ENCODE data around the gene MACROD2.
"Not testable (repeated sequence)": the region's sequence is repeated elsewhere in the genome, so short reads cannot be mapped to it uniquely, and the experiment has no call there.

MACROD2 gene

DNA sequence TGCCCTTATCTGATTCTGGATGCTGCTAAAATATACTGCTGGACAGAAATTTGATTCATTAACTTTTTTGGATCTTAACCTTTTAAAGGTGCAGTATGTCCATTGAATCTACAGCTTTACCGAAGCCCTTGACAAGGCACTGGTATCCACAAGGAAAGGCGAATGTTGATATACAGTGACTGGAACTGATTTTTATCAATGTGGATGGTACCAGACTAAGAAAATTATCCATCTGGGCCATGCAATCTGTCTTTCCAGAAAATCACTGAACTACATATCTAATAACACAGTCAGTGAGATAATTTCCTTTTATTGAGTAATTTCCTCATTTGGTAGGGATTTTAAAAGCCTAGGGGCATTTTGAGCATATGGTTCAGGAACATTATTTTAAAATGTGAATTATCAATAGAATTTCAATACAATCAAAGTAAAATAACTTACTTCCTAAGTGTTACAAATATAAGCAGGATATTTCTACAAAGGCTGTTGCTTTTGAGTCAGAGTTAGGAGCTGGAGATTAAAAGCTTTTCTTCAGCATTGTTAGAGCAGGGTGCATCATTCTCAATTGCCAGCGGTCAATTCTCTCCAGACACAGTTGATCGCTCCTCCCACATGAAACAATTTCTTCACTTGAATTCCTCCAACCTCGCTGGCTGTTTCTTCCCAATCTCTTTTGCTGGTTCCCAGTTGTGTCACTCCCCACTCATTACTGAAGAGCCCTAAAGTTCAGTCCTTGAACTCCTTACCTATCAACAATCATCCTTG lies 927.4 kb downstream of the MACROD2 start:
- Histone ChIP-seq H3K9ac (ENCODE audit: low read depth, low read length) (no peak overlapping the region), H3K36me3 (ENCODE audit: control insufficient read depth, insufficient read depth, low read length) (no peaks in the 10 kb centered on the region), H3K4me3 (ENCODE audit: low read depth, low read length) (no peak overlapping the region), H3K27me3 (ENCODE audit: control insufficient read depth, insufficient read depth, low read length) (no peaks in the 10 kb centered on the region), H3K4me1 (ENCODE audit: control insufficient read depth, insufficient read depth, low read length) (peaks cover 22% of the 10 kb centered on the region), H3K9me3 (ENCODE audit: control insufficient read depth, insufficient read depth, low read length) (no peaks in the 10 kb centered on the region)

- peaks cover 13% of the 10 kb centered on the region for H3K4me1 ChIP-seq (ENCODE audit: control insufficient read depth, insufficient read depth, low read length)
- no peaks in the 10 kb centered on the region for H3K27me3 ChIP-seq (ENCODE audit: control insufficient read depth, insufficient read depth, low read length)
- no peaks in the 10 kb centered on the region for H3K9me3 ChIP-seq (ENCODE audit: control insufficient read depth, insufficient read depth, low read length)
- no peak overlapping the region for H3K4me3 ChIP-seq (ENCODE audit: low read depth, low read length)
- no peaks in the 10 kb centered on the region for H3K36me3 ChIP-seq (ENCODE audit: control insufficient read depth, insufficient read depth, low read length)
- H3K9ac ChIP-seq (ENCODE audit: low read depth, low read length), result no peak overlapping the region
Observed at GRCh38 chr20:14924433-14924832, 929.1 kb downstream of the MACROD2 start.

GRCh38 chr20:14925300-14925699 lies 930.0 kb downstream of the MACROD2 start:
- Histone ChIP-seq H3K9ac (ENCODE audit: low read depth, low read length) (no peak overlapping the region), H3K27me3 (ENCODE audit: control insufficient read depth, insufficient read depth, low read length) (no peaks in the 10 kb centered on the region), H3K4me1 (ENCODE audit: control insufficient read depth, insufficient read depth, low read length) (peaks cover 7% of the 10 kb centered on the region), H3K9me3 (ENCODE audit: control insufficient read depth, insufficient read depth, low read length) (no peaks in the 10 kb centered on the region), H3K4me3 (ENCODE audit: low read depth, low read length) (no peak overlapping the region), H3K36me3 (ENCODE audit: control insufficient read depth, insufficient read depth, low read length) (no peaks in the 10 kb centered on the region)

GRCh38 chr20:14926436-14926835 lies 931.1 kb downstream of the MACROD2 start:
- H3K9ac ChIP-seq (ENCODE audit: low read depth, low read length); H3K4me1 ChIP-seq (ENCODE audit: control insufficient read depth, insufficient read depth, low read length); H3K36me3 ChIP-seq (ENCODE audit: control insufficient read depth, insufficient read depth, low read length); H3K9me3 ChIP-seq (ENCODE audit: control insufficient read depth, insufficient read depth, low read length); H3K27me3 ChIP-seq (ENCODE audit: control insufficient read depth, insufficient read depth, low read length); H3K4me3 ChIP-seq (ENCODE audit: low read depth, low read length): not testable (repeated sequence)

DNA sequence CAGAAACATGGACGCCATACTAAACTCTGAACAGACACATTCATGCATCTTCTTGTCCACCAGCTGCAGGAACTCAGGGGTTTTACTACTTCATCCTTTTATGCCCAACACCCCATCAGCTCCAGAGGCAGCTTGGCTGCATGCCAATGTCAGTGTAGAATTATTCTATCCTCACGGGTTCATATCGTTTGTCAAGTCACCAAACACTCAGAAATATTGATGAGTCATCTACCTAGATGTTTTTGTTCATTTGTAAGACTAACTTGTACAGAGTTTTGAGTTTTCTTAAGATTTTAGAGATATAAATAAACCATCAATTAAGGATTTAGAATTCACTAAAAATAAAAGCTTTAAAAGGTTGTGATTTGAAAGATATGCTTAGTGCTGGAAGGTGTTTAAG lies 932.8 kb downstream of the MACROD2 start:
- Histone ChIP-seq H3K27me3 (ENCODE audit: control insufficient read depth, insufficient read depth, low read length) (no peaks in the 10 kb centered on the region), H3K36me3 (ENCODE audit: control insufficient read depth, insufficient read depth, low read length) (no peaks in the 10 kb centered on the region), H3K4me3 (ENCODE audit: low read depth, low read length) (no peak overlapping the region), H3K4me1 (ENCODE audit: control insufficient read depth, insufficient read depth, low read length) (peaks cover 4% of the 10 kb centered on the region), H3K9ac (ENCODE audit: low read depth, low read length) (no peak overlapping the region), H3K9me3 (ENCODE audit: control insufficient read depth, insufficient read depth, low read length) (no peaks in the 10 kb centered on the region)

DNA sequence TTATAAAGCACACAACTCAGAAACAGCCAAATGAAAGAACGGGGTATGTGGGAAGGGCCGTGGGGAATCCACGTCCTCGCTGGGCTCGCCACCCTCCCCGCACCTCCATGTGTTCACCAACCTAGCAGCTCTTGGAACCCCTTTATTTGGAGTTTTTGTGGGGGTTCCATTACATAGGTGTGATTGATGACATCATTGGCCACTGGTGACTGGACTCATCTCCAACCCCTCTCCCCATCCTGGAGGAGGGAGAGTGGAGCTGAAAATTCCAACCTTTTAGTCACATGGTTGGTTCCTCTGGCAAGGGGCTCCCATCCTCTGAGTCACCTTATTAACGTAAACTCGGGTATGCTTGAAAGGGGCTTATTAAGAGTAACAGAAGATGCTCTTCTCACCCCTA lies 934.1 kb downstream of the MACROD2 start:
- Histone ChIP-seq H3K27me3 (ENCODE audit: control insufficient read depth, insufficient read depth, low read length) (no peaks in the 10 kb centered on the region), H3K4me3 (ENCODE audit: low read depth, low read length) (no peak overlapping the region), H3K9ac (ENCODE audit: low read depth, low read length) (no peak overlapping the region), H3K9me3 (ENCODE audit: control insufficient read depth, insufficient read depth, low read length) (no peaks in the 10 kb centered on the region), H3K36me3 (ENCODE audit: control insufficient read depth, insufficient read depth, low read length) (no peaks in the 10 kb centered on the region), H3K4me1 (ENCODE audit: control insufficient read depth, insufficient read depth, low read length) (no peaks in the 10 kb centered on the region)

- no peak overlapping the region for H3K4me3 ChIP-seq (ENCODE audit: low read depth, low read length)
- H3K9me3 ChIP-seq (ENCODE audit: control insufficient read depth, insufficient read depth, low read length), result no peaks in the 10 kb centered on the region
- no peak overlapping the region for H3K9ac ChIP-seq (ENCODE audit: low read depth, low read length)
- H3K4me1 ChIP-seq (ENCODE audit: control insufficient read depth, insufficient read depth, low read length), result no peaks in the 10 kb centered on the region
- no peaks in the 10 kb centered on the region for H3K36me3 ChIP-seq (ENCODE audit: control insufficient read depth, insufficient read depth, low read length)
- no peaks in the 10 kb centered on the region for H3K27me3 ChIP-seq (ENCODE audit: control insufficient read depth, insufficient read depth, low read length)
Observed at GRCh38 chr20:14932040-14932439, 936.7 kb downstream of the MACROD2 start.

- no peaks in the 10 kb centered on the region for H3K27me3 ChIP-seq (ENCODE audit: control insufficient read depth, insufficient read depth, low read length)
- no peaks in the 10 kb centered on the region for H3K9me3 ChIP-seq (ENCODE audit: control insufficient read depth, insufficient read depth, low read length)
- no peak overlapping the region for H3K9ac ChIP-seq (ENCODE audit: low read depth, low read length)
- no peaks in the 10 kb centered on the region for H3K4me1 ChIP-seq (ENCODE audit: control insufficient read depth, insufficient read depth, low read length)
- no peaks in the 10 kb centered on the region for H3K36me3 ChIP-seq (ENCODE audit: control insufficient read depth, insufficient read depth, low read length)
- H3K4me3 ChIP-seq (ENCODE audit: low read depth, low read length), result no peak overlapping the region
Observed at GRCh38 chr20:14935285-14935684, 940.0 kb downstream of the MACROD2 start.

- Histone ChIP-seq H3K4me1 (ENCODE audit: control insufficient read depth, insufficient read depth, low read length) (no peaks in the 10 kb centered on the region), H3K36me3 (ENCODE audit: control insufficient read depth, insufficient read depth, low read length) (no peaks in the 10 kb centered on the region), H3K27me3 (ENCODE audit: control insufficient read depth, insufficient read depth, low read length) (no peaks in the 10 kb centered on the region), H3K4me3 (ENCODE audit: low read depth, low read length) (no peak overlapping the region), H3K9ac (ENCODE audit: low read depth, low read length) (no peak overlapping the region), H3K9me3 (ENCODE audit: control insufficient read depth, insufficient read depth, low read length) (no peaks in the 10 kb centered on the region)
Observed at GRCh38 chr20:14937021-14937420, 941.7 kb downstream of the MACROD2 start.

DNA sequence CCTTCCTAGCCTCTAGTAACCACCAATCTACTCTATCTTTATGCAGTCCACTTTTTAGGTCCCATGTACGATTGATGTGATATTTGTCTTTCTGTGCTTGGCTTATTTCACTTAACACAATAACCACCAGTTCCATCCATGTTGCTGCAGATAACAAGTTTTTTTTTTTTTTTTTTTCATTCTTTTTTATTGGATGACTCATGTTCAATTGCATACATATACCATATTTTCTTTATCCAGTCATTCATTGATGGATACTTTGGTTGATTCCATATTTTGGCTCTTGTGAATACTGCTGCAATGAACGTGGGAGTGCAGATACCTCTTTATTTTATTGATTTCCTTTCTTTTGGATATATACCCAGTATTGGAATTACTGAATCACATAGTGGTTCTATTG lies 942.5 kb downstream of the MACROD2 start:
- H3K4me1 ChIP-seq (ENCODE audit: control insufficient read depth, insufficient read depth, low read length), result peaks cover 5% of the 10 kb centered on the region
- H3K36me3 ChIP-seq (ENCODE audit: control insufficient read depth, insufficient read depth, low read length), result no peaks in the 10 kb centered on the region
- no peak overlapping the region for H3K9ac ChIP-seq (ENCODE audit: low read depth, low read length)
- H3K27me3 ChIP-seq (ENCODE audit: control insufficient read depth, insufficient read depth, low read length), result no peaks in the 10 kb centered on the region
- no peak overlapping the region for H3K4me3 ChIP-seq (ENCODE audit: low read depth, low read length)
- H3K9me3 ChIP-seq (ENCODE audit: control insufficient read depth, insufficient read depth, low read length), result no peaks in the 10 kb centered on the region

DNA sequence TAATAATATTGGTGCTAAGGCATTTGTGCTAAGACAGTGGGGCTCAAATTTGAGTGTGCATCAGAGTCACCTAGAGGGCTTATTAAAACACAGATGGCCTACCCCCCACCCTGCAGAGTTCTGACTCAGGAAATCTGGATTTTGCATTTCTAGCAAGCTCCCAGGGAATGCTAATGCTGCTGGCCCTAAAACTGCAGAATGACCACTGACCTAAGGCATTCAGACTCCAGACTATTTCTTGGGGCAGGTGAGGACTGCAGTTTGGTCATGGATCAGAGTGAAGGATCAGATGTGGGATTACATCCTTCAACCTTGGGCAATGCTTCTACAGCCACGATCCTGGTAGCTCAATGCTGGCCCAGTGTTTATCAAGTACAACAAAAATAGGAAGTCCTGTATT lies 952.2 kb downstream of the MACROD2 start:
- H3K9me3 ChIP-seq (ENCODE audit: control insufficient read depth, insufficient read depth, low read length), result no peaks in the 10 kb centered on the region
- no peaks in the 10 kb centered on the region for H3K36me3 ChIP-seq (ENCODE audit: control insufficient read depth, insufficient read depth, low read length)
- no peak overlapping the region for H3K4me3 ChIP-seq (ENCODE audit: low read depth, low read length)
- peaks cover 19% of the 10 kb centered on the region for H3K4me1 ChIP-seq (ENCODE audit: control insufficient read depth, insufficient read depth, low read length)
- no peak overlapping the region for H3K9ac ChIP-seq (ENCODE audit: low read depth, low read length)
- no peaks in the 10 kb centered on the region for H3K27me3 ChIP-seq (ENCODE audit: control insufficient read depth, insufficient read depth, low read length)

DNA sequence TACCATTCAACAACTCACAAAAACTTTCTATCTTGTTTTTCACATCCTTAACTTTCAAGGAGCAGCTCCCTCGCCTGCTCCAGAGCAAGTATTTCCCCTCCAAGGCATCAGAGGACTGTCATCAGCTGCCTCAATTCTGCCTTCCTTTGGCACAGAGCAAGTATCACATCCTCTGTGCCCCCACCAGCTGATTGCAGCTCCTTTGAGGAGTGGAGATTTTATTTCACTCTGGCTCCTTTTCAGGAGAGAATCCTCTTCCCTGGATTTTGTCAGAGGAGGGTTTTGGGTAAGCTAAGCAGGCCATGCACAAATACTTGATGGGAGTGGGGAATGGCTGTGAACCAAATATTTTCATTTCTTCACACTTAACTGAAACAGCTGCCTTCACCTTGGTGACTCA lies 952.6 kb downstream of the MACROD2 start:
- Histone ChIP-seq H3K9me3 (ENCODE audit: control insufficient read depth, insufficient read depth, low read length) (no peaks in the 10 kb centered on the region), H3K4me3 (ENCODE audit: low read depth, low read length) (no peak overlapping the region), H3K36me3 (ENCODE audit: control insufficient read depth, insufficient read depth, low read length) (no peaks in the 10 kb centered on the region), H3K9ac (ENCODE audit: low read depth, low read length) (no peak overlapping the region), H3K4me1 (ENCODE audit: control insufficient read depth, insufficient read depth, low read length) (peaks cover 15% of the 10 kb centered on the region), H3K27me3 (ENCODE audit: control insufficient read depth, insufficient read depth, low read length) (no peaks in the 10 kb centered on the region)

All from iPS-15b (cell line).